ENCODE data around the gene SORCS2.
"Not testable (repeated sequence)": the region's sequence is repeated elsewhere in the genome, so short reads cannot be mapped to it uniquely, and the experiment has no call there.

The SORCS2 gene

DNA sequence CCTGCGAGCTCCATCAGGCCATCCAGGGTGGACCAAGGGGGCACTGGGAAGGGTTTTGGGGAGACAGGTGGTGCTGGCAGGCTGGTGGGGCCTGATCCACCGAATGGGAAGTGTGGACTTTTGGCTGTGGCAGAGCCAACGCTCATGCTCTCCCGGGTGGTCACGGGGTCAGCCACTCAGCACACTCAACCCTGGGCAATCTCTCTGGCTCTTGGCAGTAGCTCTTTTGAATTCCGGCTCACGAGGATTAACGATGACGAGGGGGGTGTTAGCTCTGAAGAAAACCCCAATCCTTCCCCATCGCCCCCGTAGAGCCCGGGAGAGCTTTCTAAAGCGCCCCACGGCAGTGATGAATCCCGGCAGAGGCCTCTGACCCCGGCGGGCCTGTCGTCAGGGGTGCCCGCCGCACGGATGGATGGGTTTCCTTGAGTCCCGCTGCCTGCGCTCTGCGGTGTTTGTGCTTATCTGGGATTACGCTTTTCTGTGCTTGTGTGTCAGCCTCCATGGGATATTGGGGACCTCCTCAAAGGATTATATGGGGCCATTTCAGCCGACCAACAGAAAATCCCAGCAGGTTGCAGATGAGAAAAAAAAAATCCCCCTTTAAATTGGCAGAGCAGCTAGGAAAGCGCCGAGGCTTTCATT, 399.2 kb downstream of the SORCS2 start:
- in situ Hi-C loops (cut with MboI; ENCODE audit: low sequenced_read_pairs): no loop called here

DNA sequence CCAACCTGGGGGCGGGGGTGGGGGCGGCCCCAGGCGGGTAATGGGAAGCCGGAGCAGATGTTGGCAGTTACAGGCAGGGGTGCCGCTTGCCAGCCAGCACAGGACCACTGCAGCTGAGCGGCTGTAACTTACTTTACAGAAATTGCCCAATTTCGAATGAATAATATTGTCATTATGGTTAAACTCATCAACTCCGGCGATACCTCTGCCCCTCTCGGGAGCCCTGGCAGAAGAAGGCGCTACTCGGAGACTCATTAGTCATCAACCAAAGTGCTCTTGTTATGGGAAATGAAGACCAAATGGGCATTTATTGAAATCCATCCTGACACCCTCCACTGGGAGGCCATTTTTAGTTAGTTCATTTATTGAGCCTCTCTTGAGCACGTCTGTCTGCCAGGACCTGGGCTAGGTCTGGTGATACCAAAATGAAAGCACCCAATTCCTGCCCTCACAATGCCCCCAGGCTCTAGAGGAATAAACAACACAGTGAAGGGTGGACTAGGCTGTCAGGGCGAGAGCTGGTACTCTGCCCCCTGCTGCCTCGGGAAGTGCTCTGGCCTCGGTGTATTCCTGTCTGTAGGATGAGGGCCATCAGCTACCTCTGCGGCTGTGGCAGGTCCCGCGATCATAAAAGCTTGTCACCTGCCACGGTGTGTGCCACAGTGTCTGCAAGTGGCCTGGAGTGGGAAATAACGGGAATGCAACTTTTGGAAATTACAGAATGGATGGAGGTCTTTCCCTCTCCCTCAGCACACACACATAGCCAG, 401.5 kb downstream of the SORCS2 start:
- in situ Hi-C loops (cut with MboI; ENCODE audit: low sequenced_read_pairs): no loop called here

DNA sequence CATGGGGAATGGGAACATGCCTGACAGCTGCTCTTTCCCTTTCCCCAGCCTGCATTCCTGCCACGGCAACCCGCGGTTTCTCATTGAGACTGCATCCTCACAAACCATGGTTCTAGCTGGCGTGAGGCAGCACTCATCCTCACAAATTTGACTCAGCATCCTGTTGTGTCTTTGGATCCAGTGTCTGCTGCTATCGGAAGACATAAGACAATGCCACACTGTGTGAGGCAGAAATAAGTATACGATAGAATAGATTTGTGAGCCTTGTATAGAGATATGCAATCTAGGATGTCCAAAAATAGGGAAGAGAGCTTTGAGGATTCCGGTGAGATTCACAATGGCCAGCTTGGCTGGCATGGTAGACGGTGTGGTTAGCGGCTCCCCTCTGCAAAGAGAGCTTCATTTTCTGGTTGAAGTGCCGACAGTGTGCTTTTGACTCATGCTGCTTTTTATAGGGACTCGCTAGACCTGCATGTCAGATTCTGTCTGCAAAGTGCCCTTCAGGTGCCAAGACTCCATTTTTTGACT, 403.7 kb downstream of the SORCS2 start:
- in situ Hi-C loops (cut with MboI; ENCODE audit: low sequenced_read_pairs): no loop called here

DNA sequence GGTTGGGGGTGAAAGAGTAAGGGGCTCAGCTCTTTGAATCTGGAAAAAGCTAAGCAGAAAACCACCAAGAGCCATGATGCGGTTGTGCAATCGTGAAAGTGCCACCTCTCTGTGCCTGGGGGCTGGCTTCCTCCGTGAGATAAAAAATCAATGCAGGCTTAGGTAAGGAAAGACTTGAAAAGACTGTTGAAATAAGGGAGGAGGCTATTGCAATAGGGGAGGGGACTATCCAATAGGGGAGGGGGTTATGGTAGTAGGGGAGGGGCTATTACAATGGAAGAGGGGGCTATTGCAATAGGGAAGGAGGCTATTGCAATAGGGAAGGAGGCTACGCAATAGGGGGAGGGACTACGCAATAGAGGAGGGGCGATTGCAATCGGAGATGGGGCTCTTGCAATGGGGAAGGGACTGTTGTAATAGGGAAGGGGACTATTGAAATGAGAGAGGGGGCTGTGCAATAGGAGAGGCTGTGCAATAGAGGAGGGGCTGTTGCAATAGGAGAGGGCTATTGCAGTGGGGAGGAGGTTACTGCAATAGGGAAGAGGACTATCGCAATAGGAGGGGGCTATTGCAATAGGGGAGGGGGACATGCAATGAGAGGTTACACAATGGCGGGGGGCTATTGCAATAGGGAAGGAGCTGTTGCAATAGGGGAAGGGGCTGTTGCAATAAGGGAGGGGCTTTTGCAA, 404.7 kb downstream of the SORCS2 start:
- in situ Hi-C loops (cut with MboI; ENCODE audit: low sequenced_read_pairs): no loop called here

DNA sequence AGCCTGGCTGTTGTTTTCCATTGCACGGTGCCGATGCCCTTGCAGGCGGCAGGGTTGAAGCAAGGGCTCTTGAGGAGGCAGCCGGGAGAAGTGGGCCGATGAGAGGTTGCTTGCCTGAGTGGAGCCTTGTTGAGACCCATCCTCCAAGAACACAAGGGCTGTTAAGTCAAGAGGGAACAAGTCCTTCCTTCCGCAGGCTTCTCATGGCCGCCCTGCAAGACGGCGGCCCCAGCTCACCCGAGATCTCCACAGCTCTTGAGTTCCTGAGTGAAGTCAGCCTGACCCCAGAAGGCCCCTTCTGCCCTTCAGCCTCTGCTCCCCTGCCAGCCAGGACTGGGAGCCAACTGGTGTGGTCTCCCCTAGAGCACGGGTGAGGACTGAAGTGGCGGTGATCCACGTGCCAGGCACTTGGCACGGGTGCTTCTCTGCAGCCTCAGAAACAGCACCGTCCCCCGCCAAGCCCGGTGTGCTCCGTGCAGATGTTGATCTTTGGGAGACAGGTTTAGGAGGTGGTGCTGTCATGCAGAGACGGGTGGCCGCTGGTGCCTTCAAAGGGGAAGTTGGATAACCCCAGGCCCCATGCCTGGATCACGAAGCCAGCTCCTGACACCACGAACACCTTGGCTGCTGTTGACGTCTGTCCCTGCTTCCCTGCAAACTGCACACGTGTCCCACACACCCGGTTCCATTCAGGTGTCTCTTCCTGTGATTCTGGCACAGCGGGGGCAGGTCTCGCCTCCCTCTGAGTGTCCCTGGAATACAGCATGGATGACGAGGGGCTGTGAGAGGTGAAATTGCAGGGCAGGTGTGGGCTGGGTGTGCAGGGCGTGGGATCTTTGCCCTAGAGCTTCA, 406.8 kb downstream of the SORCS2 start:
- in situ Hi-C loops (cut with MboI; ENCODE audit: low sequenced_read_pairs): no loop called here

DNA sequence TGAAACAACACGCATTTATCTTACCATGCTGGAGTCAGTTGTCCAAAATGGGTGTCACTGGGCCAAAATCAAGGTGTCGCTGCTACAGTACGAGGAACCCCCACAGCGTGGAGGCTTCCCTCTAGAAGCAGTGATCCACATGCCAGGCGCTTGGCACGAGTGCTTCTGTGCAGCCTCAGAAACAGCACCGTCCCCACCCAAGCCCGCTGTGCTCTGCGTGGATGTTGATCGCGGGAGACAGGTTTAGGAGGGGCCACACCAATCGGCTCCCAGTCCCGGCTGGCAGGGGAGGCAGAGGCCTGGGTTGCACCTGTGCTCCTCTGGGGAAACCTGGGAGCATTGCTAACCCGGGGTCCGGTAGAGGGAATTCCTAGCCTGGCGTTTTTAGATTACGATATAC, 407.9 kb downstream of the SORCS2 start:
- in situ Hi-C loops (cut with MboI; ENCODE audit: low sequenced_read_pairs): no loop called here

DNA sequence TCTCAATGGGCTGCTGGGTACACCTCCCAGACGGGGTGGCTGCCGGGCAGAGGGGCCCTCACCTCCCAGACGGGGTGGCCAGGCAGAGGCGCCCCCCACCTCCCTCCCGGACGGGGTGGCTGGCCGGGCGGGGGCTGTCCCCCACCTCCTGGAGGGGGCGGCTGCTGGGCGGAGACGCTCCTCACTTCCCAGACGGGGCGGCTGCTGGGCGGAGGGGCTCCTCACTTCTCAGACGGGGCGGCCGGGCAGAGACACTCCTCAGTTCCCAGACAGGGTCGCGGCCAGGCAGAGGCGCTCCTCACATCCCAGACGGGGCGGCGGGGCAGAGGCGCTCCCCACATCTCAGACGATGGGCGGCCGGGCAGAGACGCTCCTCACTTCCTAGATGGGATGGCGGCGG, 409.8 kb downstream of the SORCS2 start:
- in situ Hi-C loops (cut with MboI; ENCODE audit: low sequenced_read_pairs): not testable (repeated sequence)

DNA sequence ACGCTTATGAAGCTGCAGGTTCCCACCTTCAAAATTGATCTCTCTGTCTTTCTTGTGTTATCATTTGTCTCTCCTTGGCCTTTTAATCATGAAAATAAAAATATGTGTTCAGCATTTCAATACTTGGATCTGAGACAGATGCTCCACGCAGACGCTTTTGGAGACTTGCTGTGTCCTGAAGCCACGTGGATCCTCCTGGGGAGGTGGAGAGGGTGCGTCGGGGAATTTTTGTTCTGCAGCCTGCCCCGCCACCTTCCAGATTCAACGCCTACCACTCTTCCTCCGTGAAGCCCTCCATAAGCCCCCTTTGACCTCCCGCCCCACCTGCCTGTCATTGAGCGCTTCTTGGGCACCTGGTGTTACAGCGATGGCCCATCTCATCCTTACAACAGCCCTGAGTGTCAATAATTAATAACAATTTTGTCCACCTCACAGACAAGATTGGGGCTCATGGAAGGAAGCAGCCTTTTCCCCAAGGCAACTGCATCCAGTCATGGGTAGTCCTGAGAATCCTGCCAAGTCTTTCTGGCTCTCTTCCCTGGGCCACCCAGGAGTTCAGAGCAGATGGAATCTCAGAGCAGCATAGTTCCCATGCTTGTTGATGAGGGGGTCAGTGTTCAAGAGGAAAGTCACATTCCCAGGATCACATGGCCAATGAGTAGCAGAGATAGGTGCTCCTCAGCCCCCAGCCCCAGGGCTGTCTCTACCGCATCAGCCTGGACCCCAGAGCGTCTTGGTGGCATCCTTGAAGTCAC, 415.0 kb downstream of the SORCS2 start:
- in situ Hi-C loops (cut with MboI; ENCODE audit: low sequenced_read_pairs): no loop called here

DNA sequence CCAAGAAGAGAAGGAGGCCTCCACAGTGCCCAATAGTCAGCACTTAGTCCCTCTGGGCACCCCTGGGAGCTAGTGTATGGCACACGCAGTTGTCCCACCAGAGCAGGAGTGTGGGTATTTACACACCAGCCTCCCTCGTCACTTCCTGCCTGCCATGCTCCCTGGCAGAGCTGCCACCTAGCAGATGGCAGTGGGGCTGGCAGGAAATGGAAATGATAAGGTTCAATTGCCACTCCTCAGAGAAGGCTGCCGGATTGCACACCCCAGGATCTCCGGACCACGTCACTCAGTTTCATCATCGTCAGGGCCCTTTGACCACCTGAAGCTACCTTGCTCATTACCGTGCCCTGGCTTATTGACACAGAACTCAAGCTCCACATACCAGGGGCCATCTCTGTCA, 415.7 kb downstream of the SORCS2 start:
- in situ Hi-C loops (cut with MboI; ENCODE audit: low sequenced_read_pairs): no loop called here

DNA sequence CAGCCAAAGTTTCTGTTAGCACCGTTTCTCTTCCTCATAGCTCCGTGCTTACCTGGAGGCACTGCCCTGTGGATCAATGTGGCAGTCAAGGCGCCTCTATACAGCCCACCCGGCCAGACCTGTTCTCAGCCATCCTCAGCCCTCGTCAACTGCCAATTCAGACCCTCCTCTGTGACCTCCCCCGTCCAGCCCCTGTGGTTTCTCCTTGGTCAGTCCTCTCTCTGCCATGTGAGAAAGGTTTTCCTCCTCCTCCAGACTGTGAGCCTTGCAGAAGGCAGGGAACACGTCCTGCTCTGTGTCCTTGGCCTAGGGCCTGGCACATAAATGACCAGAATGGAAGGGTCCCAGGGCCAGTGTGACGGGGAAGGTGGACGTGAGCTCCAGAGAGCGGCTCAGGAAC, 417.0 kb downstream of the SORCS2 start:
- in situ Hi-C loops (cut with MboI; ENCODE audit: low sequenced_read_pairs): no loop called here

DNA sequence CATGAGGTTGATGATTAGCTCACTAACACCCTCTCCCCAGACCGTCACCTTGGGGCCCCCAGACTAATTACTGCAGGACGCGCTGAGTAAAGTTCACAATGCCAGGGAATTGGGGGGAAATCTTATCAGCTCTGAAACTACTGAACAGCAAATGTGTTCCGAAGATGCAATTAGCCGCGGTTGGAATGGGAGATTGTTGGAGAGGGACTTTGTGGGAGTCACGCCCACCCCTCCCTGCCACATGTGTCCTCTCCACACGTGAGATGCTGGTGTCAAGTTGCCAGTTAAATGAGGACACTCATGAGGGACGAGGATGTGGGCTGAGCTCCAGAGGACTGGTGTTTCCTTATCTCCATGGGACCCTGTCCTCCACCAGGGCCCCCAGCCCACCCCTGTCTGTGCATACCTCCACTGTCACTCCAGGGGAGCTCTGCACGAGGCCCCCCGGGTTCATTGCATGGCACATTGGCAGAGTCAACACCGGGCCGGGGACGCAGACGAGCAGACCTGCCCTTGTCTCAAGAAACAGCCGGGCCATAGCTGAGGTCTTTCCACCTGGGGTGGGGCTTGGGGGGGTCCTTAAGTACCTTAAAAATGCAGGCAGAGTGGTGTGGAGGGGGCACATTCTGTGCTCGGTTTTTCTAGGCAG, 417.8 kb downstream of the SORCS2 start:
- in situ Hi-C loops (cut with MboI; ENCODE audit: low sequenced_read_pairs): no loop called here

DNA sequence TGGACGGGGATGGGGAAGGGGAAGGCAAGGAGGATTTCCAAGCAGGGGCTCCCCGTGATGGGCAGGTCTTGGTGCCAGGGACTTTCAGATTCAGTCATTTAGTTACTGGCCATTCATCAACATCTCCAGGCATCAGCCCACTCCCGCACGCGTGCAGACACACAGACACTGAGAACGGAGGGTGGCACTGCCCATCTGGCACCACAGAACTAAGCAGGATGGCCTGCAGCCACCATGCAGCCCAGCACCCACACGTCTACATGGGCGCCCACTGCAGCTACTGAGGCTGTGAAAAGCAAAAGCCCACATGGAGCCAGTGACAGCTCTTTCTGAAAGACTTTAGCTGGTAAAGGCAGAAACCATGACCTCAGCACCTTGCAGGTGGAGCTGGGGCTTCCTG, 418.5 kb downstream of the SORCS2 start:
- in situ Hi-C loops (cut with MboI; ENCODE audit: low sequenced_read_pairs): no loop called here

DNA sequence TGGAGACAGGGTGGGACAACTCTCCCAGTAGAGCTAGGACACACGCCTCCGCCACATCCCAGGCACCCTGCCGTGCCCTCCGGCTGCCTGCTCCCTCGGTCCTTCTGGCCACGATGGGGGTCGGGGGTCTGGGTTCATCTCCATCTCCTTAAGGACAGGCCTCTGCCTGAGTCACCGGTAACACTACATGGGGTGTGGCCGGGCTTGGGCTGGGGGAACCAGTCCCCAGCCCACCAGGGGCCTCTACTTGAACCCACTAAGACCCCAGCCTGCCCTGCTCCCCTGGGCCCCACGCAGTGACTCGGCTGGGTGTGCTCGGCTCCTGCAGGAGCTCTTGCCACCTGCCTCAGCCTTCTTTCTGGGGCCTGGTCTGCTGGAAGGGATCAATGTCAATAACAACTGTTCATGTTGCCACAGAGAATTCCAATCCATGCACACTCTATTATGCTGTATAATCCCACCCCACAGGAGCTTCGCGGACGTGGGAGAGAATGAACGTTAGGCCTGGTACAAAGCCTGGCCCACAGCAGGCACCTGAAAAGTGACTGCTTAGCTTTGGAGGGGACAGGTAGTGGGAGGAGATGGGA, 420.1 kb downstream of the SORCS2 start:
- in situ Hi-C loops (cut with MboI; ENCODE audit: low sequenced_read_pairs): no loop called here

DNA sequence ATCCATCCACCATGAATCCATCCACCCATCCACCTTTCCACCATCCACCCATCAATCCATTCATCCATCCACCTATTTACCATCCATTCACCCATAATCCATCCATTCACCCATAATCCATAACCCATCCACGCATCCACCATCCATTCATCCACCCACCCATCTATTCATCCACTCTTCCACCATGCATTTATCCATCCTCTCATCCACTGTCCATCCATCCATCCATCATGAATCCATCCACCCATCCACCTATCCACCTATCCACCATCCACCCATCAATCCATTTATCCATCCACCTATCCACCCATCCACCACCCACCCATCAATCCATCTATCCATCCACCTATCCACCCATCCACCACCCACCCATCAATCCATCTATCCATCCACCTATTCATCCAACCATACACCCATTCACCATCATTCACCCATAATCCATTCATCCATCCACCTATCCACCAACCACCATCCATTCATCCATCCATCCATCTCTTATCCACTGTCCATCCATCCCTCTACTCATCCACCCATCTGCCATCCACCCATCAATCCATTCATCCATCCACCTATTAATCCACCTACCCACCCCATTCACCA, 422.1 kb downstream of the SORCS2 start:
- in situ Hi-C loops (cut with MboI; ENCODE audit: low sequenced_read_pairs): no loop called here

DNA sequence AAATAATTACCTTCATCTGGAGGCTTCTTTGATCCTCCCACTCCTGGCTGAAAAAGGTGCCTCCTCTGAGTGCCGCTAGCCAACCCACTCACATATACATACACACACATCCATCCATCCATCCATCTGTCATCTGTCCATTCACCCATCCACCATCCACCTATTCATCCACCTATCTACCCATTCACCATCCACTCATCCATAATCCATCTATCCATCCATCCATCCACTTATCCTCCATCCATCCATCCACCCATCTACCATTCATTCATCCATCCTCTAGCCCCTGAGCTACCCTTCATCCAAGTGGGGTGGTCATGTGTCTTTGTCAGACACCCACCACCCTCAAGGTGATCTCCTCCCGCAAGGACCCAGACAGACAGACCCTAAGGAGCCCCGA, 423.9 kb downstream of the SORCS2 start:
- in situ Hi-C loops (cut with MboI; ENCODE audit: low sequenced_read_pairs): no loop called here

DNA sequence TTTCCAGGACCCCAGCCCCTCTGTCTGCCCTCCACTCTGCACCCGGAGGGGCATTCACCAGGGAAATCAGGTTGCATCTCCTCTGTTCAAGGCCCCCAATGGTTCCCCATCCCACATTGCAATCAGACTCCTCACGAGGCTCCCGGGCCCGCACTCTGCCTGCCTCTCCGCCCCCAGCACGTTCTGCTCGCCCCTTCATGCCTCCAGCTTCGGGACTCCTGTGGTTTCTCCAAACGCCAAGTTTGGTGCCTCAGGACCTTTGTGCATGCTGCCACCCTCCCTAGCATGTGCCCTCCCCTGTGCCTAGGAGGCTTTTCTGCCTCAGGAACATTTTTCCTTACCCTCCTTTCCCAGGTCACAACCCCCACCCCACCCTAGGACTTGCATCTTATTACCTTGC, 426.0 kb downstream of the SORCS2 start:
- in situ Hi-C loops (cut with MboI; ENCODE audit: low sequenced_read_pairs): no loop called here

DNA sequence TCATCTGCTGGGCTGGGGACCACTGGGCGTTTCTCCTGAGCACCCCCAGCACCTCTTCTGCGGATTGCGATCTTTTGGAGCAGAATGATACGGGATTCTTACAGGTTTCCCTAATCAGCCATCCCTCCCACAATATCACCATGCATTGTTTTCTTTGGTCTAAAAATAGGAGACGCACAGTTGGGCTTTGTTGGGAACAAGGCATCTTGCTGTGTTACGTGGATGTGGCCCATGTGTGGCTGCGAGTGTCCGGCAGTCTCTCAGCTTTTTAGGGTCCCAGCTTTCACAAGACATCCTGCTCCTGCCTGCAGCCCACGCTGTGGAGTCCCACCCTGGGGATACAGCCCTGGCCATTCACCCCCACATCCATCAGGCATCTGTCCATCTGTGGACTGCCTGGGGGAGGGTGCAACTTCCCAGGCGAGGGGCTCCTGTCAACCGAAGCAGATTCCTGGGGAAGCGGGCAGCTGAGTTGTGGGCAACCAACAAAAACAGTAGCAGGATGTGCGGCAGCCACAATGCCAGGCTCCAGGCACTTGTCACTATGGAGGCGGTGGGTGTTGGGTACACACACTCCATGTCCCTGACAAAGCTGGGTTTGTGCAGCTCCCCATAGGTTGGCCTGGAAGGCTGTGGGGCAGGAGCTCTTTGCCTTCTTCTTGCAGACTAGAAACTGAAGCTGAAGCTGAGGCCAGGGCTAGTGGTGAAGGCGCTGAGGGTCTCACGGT, 427.9 kb downstream of the SORCS2 start:
- in situ Hi-C loops (cut with MboI; ENCODE audit: low sequenced_read_pairs): no loop called here

DNA sequence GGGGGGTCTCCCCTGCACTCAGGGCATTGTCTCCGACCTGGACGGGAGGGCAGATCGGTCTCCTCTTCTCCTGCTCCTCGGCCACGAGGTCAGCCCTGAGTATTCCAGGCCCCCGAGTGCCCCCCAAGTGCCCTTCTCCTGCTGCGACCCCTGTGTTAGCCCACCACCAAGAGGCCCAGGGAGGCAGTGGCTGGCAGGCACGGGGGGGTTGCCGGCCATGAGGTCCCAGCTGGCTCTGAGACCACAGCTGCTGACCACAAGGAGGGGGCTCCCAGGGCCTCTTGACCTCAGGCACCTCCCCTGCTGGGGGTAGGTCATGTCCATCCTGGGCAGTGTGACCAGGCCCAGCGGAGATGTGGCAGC, 428.5 kb downstream of the SORCS2 start:
- in situ Hi-C loops (cut with MboI; ENCODE audit: low sequenced_read_pairs): no loop called here
